Keratinocyte (primary cell): ENCODE results near the gene FARP2.

Experiments used
- CTCF ChIP-seq, 3 experiments: IDR thresholded peaks in 1 of 3; conservative IDR thresholded peaks in 1 of 3; optimal IDR thresholded peaks in 1 of 3; 2 replicates in 2 of 3; 3 replicates in 1 of 3; pipeline versions ENCODE3 to v1.5.1; 2011; ENCODE audit warnings: low read length in 3 of 3, mild to moderate bottlenecking in 3 of 3, moderate library complexity in 2 of 3, control low read depth in 1 of 3, inconsistent platforms in 1 of 3; ENCODE audit not compliant: insufficient read depth in 2 of 3; ENCODE audit errors: extremely low read depth in 1 of 3
- EZH2 ChIP-seq: IDR thresholded peaks from one replicate; pipeline ENCODE4 v1.6.1; 2012; ENCODE audit warnings: inconsistent platforms, mild to moderate bottlenecking, low read length, moderate library complexity

DNA sequence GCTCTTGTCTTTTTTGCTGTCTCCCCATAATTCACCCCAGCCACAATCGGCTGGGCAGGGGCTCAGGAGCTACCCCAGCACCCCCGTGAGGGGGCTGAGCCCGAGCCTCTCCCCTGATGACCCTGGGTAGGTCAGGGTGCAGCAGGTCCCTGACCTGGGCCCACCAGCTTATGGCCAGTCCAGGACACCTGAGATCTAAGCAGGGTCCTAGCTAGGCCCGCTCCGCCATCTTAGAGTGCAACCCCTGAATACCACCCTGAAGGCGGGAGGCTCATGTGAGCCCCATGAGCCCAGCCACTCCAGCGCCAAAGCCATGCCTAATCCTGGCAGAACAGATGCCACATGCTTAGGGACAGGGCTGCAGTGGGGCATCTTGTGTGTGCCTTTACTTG lies 136.1 kb downstream of the FARP2 start:
- TF ChIP-seq CTCF (optimal IDR thresholded peaks at IDR 0.05 in 1 of 3, IDR thresholded peaks at IDR 0.05 in 1 of 3, conservative IDR thresholded peaks at IDR 0.05 in 1 of 3; ENCODE audit: extremely low read depth in 1 of 3, insufficient read depth in 2 of 3, low read length in 3 of 3) (no peak), EZH2 (no peak)
